HL-60 (cell line): Measurements from ENCODE around the gene ALLC.

Source experiments
- DNase-seq, 2 experiments: peaks; one replicate each; pipeline ENCODE4 v3.0.0-alpha.2; 2010 to 2020; ENCODE audit warnings: low read depth in 1 of 2, low spot score in 1 of 2
- H3K27ac ChIP-seq: fragments of 250-450 bp; sonication (Bioruptor Pico); replicated peaks from 2 replicates; pipeline ENCODE4 v1.5.1; 2020; ENCODE audit warnings: mild to moderate bottlenecking, moderate library complexity
- H3K27me3 ChIP-seq: fragments of 250-450 bp; sonication (Bioruptor Pico); 2 replicates; pipeline ENCODE4 v1.5.1; 2021; ENCODE audit warnings: mild to moderate bottlenecking, moderate library complexity; ENCODE audit not compliant: insufficient read depth, poor library complexity, severe bottlenecking
- H3K4me3 ChIP-seq: replicated peaks from 2 replicates; pipeline ENCODE4 v1.5.1; 2011; ENCODE audit warnings: mild to moderate bottlenecking, control low read depth, low read length; ENCODE audit not compliant: insufficient read depth
- CTCF ChIP-seq: IDR thresholded peaks from one replicate; pipeline ENCODE4 v1.5.1; 2011; ENCODE audit warnings: low read length, control low read depth, inconsistent platforms; ENCODE audit not compliant: insufficient read depth
- GABPA ChIP-seq: IDR thresholded peaks from 2 replicates; pipeline ENCODE4 v1.6.1; 2012; ENCODE audit warnings: low read depth
- POLR2AphosphoS5 ChIP-seq: IDR thresholded peaks from 2 replicates; pipeline ENCODE4 v1.6.1; 2012; ENCODE audit warnings: low read depth
- REST ChIP-seq: IDR thresholded peaks from 2 replicates; pipeline ENCODE4 v1.6.1; 2012; ENCODE audit warnings: low read depth; ENCODE audit not compliant: insufficient replicate concordance
- SPI1 ChIP-seq: IDR thresholded peaks from 2 replicates; pipeline ENCODE4 v1.6.1; 2012; ENCODE audit warnings: low read depth, mild to moderate bottlenecking, borderline replicate concordance

Gene ALLC

DNA sequence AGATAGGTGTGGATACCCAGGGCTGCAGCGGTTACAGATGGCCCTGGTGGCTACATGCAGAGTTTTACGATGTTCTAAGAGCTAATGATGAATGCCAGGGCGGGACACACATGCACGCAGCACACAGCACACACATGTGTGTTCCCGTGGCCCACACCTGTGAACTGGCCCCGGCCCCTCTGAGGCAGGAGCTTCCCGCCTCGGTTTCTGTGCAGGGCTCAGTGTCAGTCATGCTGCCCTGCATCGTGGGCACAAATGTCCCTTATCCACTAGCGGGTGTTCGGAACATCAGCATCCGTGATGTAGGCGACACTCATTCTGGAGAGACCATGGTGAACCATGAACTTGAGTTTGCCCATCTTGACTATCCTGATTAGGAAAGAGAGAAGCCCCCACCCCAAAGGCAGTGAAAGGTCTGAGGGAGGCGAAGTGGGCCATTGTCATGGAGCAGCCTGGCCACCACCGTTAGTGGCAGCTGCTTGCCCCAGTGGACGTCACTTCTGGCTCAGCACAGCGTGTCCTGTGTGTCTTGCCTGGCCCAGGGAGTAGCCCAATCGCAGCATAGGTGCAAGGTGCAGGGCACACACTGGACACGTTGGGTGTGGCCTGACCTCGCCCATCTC is 89.1 kb downstream of the ALLC start:
- TF ChIP-seq REST: no peak
- no peak for TF ChIP-seq POLR2AphosphoS5
- TF ChIP-seq GABPA: no peak
- TF ChIP-seq CTCF: no peak
- TF ChIP-seq SPI1: no peak
- no peak overlapping the region for H3K4me3 ChIP-seq
- H3K27ac ChIP-seq: no peak overlapping the region
- no peaks in the 10 kb centered on the region for H3K27me3 ChIP-seq
- DNase-seq: no peak

DNA sequence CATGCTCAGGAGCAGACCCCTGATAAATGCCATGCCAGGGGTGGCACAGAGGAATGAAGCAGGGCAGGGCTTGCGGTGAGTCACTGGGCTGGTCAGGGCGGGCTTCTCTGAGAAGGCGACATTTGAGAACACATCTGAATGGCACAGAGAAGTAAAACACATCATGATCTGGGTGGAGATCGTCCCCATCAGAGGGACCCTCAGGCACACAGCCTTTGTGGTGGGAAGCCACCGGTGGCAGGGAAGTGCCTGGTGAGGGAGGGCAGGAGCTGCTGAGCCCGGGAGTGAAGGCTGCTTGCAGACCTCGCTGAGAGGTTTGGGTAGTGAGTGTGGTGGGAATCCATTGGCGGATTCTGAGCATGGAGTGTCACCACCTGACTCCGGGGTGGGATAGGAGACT is 89.8 kb downstream of the ALLC start:
- H3K27ac ChIP-seq: no peak overlapping the region
- no peaks in the 10 kb centered on the region for H3K27me3 ChIP-seq
- no peak for DNase-seq
- no peak overlapping the region for H3K4me3 ChIP-seq
- TF ChIP-seq CTCF: no peak
- TF ChIP-seq REST: no peak
- no peak for TF ChIP-seq POLR2AphosphoS5
- no peak for TF ChIP-seq GABPA
- TF ChIP-seq SPI1: no peak

DNA sequence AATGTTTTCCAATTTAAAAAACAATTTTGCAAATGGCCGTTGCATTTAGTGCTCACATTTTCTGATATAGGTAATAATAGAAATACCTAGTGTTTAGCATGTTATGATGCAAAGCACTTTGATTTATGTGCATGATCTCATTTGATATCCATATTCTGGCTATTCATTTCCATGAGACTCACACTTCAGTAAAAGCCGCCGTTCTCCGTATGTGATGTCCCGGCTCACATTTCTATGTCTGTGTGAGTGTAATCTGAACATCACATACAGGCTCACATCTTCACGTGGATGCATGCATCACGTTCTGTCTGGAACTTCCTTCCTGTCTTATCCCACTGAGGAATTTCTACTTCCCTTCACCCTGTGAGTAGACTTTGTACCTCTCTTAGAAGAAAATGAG is 91.2 kb downstream of the ALLC start:
- H3K27ac ChIP-seq: no peak overlapping the region
- no peaks in the 10 kb centered on the region for H3K27me3 ChIP-seq
- DNase-seq: no peak
- TF ChIP-seq GABPA (no peak), CTCF (no peak), SPI1 (no peak), REST (no peak), POLR2AphosphoS5 (no peak)
- H3K4me3 ChIP-seq: no peak overlapping the region
